RKO (cell line): ENCODE data around the gene CNKSR3.
"Not testable (repeated sequence)": the region's sequence is repeated elsewhere in the genome, so short reads cannot be mapped to it uniquely, and the experiment has no call there.

Experiments
- DNase-seq: peaks from one replicate; pipeline ENCODE4 v3.0.0-alpha.2; 2016; ENCODE audit warnings: low spot score

CNKSR3 gene

GRCh38 chr6:154510144-154510905 lies at the start of gene CNKSR3:
Gene CNKSR3 (minus strand): TSS chr6:154510685. CDS start chr6:154510114, 571 bp downstream.
- DNase-seq: peak; percentile 87

- no peak for DNase-seq
Measured at GRCh38 chr6:154558984-154559383, 48.5 kb upstream of the CNKSR3 start.

GRCh38 chr6:154558513-154558912 lies 48.0 kb upstream of the CNKSR3 start:
- no peak for DNase-seq

- DNase-seq: no peak
Measured at GRCh38 chr6:154555073-154555677, 44.7 kb upstream of the CNKSR3 start.

- no peak for DNase-seq
Measured at GRCh38 chr6:154554491-154554890, 44.0 kb upstream of the CNKSR3 start.

- DNase-seq: no peak
Measured at GRCh38 chr6:154550779-154551178, 40.3 kb upstream of the CNKSR3 start.

- DNase-seq: no peak
Measured at GRCh38 chr6:154549179-154549578, 38.7 kb upstream of the CNKSR3 start.

- DNase-seq: no peak
Measured at GRCh38 chr6:154548130-154548830, 37.8 kb upstream of the CNKSR3 start.

GRCh38 chr6:154543628-154544027 lies 33.1 kb upstream of the CNKSR3 start:
- DNase-seq: no peak

GRCh38 chr6:154542747-154543146 lies 32.3 kb upstream of the CNKSR3 start:
- DNase-seq: no peak

- DNase-seq: not testable (repeated sequence)
Measured at GRCh38 chr6:154541837-154542236, 31.4 kb upstream of the CNKSR3 start.

GRCh38 chr6:154539593-154540269 lies 29.2 kb upstream of the CNKSR3 start:
- DNase-seq: no peak

GRCh38 chr6:154538640-154539191 lies 28.2 kb upstream of the CNKSR3 start:
- DNase-seq: no peak

- no peak for DNase-seq
Measured at GRCh38 chr6:154537511-154538325, 27.2 kb upstream of the CNKSR3 start.

GRCh38 chr6:154536999-154537398 lies 26.5 kb upstream of the CNKSR3 start:
- no peak for DNase-seq

- DNase-seq: no peak
Measured at GRCh38 chr6:154536255-154536654, 25.8 kb upstream of the CNKSR3 start.

- DNase-seq: no peak
Measured at GRCh38 chr6:154535851-154536250, 25.4 kb upstream of the CNKSR3 start.

- no peak for DNase-seq
Measured at GRCh38 chr6:154535147-154535546, 24.7 kb upstream of the CNKSR3 start.

GRCh38 chr6:154534531-154534930 lies 24.0 kb upstream of the CNKSR3 start:
- DNase-seq: no peak

- no peak for DNase-seq
Measured at GRCh38 chr6:154532426-154532825, 21.9 kb upstream of the CNKSR3 start.

GRCh38 chr6:154529957-154530356 lies 19.5 kb upstream of the CNKSR3 start:
- DNase-seq: no peak
